ELF-1 (cell line): ENCODE results near the gene PTP4A2.

Source experiments
- DNase-seq: peaks from one replicate; pipeline ENCODE4 v3.0.0-alpha.2; 2016; ENCODE audit warnings: low read depth, low spot score

The PTP4A2 gene

DNA sequence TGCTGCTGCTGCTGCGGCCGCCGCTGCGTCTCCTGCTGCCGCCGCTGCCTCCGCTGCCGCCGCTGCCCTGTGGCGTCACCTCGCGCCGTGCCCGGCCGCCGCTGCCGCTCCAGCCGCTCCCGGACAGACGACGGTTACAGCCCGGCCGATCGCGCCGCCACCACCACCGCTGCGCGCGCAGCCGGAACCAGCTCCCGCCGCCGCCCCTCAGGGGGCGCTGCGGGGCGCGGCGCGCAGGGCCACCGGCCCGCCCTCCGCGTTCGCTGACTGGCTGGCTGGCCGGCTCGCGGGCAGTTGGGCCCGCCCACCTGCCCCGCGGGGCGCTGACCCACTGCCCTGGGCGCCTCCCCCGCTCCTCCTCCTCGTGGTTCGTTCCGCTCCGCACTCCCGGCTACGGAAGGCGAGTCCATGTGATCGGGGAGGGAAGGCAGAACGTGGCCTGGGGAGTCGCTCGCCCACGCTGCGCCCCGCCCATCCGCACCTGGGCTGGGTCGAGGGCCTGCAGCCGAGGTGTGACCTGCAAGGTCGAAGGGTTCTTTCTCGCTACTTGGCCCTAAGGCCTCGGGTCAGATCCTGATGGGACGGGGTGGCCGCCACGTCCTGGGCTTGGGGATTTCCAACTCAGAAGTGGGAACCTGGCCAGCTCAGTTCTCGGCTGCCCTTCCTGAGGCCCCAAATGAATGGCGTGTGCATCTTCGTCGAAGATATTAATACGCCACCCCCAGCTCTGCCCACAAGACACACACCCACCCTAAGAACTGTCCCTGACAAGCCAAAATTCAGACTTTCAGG is at the start of gene PTP4A2:
Gene PTP4A2 (minus strand): TSS at position 185 of the 792 bp plus-strand sequence. CDS start 19,303 bp downstream, outside the sequence.
- DNase-seq, result peak; percentile 97

DNA sequence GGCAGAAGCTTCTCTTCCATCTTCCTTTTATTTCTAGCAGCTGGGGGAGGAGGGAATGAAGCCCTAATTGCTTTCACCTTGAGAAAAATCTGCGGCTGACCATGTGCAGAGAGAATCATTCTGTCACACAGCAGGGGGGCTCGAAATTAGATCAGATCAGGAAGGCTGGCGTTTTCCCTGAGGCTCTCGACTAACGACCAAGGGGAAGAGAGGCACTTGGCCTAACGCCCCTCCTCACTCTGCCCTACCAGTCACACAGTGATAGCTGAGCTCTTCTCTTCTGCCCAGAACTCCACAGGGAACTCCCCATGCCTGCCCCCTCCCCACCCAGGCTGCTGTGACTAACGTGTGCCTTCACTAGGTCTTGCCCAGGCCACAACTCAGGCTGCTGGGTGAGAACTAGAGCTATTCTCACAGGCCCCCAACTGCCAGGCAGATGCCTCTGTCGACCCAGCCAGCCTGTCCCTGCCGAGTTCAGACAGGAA is 49.0 kb upstream of the PTP4A2 start:
- peak; percentile 42 for DNase-seq

DNA sequence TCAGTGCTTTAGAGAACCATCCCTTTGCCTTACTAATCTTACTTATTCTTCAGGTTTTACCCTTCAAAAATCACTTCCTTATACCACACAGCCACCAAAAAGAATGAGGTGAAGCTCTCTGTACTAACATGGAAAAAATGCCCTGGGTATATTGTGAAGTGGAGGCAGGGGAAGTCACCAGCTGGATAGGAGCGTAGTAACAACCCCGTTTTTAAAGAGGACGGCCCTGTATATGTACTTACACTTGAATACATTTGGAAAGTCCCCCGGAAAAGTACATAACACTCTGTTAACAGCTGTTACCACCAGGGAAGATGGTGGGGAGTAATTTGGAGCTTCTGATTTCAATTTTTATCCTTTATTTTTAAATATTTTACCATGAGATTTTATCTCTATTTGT is 47.3 kb upstream of the PTP4A2 start:
- DNase-seq, result no peak

DNA sequence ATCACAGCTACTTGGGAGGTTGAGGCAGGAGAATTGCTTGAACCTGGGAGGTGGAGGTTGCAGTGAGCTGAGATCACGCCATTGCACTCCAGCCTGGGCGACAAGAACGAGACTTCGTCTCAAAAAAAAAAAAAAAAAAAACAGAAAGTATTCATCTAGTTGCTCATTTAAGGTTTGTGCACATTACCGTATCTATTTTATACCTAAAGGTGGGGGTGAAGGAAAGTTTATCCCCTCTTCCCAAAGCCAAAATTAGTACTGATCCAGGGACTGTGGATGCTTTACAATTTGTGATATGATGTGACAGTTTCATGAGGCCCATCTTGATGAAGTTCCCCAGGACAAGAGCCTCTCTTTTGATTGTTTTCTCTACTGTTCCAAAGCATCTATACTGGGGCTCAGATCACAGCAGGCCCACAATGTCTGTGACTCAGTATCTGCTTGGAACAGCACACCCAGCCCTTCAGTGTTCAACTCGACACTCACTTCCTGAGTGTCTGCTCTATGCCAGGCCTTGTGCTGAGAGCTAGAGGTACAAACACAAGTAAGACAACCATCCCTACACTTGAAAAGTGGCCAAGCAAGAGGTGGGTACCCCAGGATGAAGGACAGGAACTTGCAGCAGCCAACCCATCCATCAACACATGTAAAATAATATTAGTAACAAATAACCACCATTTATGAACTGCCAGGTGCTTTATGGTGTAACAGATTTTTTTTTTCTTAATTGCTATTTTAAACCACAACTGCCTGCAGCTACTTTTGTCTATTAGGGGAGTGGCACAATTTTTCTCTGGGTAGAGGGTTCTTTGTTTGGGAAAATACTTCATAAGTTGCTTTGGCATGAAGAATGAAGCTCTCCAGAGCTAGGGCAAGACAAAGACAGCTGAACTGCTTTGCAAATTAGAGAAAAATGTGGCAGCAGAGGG is 46.5 kb upstream of the PTP4A2 start:
- DNase-seq, result no peak

DNA sequence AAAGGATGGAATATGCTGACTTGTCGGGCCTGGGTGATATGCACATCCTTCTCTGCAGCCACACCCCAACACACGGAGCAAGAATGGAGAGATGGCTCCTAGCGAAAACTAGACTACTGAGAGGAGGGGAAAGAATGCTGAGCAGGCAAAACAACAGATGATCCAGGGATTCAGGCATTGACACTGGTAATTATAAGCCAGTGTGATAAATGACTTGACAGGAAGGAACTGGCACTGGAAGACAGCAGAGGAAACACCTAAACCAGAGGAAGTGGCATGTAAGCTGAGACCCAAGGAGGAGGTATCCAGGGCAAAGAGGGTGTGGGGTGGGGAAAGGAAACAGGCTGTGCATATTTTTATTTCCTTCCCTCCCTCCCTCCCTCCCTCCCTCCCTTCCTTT is 43.8 kb upstream of the PTP4A2 start:
- DNase-seq, result no peak

DNA sequence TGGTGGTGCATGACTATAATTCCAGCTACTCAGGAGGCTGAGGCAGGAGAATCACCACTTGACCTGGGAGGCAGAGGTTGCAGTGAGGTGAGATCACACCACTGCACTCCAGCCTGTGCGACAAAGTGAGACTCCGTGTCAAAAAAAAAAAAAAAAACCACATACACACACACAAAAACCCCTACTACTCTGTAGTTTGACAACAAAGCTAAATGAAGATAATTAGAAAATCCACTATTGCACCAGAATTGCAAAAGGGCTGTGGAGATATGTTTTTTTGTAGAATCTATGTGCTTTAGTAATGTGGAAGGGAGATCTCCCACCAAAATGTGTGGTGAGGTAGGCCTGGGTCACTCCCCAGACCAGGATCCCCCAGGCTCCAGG is 43.3 kb upstream of the PTP4A2 start:
- DNase-seq, result no peak

DNA sequence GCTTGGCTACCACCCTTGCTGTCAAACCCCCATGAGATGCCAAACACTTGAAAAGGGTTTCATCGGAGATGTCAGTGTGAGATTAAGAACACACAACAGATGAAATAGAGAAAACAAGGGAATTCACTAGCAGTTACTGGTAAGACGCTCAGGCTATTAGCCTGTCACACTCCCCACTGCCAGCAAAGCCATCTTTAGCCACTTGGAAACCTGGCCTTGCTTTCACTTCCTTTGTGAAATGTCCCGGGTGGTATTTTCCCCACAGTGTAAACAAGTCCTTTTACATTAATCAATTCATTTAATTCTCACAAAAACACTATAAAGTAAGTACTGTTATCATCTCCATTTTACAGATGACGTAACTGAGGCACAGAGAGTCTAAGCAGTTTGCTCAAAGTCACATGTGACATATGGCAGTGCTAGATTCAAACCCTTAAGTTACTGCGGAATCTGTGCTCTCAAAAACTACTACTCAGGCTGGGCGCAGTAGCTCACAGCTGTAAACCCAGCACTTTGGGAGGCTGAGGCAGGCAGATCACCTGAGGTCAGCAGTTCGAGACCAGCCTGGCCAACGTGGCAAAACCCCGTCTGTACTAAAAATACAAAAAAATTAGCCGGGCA is 42.8 kb upstream of the PTP4A2 start:
- DNase-seq, result no peak

DNA sequence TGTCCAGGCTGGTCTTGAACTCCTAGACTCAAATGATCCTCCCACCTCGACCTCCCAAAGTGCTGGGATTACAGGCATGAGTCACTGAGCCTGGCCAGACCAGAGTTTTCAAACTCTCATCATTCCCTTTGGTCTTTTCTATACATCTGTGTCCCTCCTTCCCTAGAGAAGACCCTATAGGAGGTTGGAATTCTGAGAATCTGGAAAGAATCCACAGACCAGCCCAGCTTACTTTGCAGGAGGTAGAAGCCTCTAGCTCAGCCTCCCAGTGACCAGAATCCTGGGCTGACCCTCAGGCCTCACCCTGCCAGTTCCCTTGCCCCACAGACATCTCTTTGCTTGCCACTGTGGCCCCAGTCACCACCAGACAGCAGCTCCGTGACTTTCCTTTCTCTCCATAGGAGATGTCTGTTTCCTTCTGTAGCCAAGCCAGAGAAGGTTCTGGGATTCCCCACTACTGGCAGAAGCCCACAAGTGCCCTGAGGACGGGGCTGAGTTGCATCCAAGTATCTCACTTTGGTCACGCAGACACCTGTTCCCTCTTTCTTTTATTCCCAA is 40.8 kb upstream of the PTP4A2 start:
- peak; percentile 79 for DNase-seq

DNA sequence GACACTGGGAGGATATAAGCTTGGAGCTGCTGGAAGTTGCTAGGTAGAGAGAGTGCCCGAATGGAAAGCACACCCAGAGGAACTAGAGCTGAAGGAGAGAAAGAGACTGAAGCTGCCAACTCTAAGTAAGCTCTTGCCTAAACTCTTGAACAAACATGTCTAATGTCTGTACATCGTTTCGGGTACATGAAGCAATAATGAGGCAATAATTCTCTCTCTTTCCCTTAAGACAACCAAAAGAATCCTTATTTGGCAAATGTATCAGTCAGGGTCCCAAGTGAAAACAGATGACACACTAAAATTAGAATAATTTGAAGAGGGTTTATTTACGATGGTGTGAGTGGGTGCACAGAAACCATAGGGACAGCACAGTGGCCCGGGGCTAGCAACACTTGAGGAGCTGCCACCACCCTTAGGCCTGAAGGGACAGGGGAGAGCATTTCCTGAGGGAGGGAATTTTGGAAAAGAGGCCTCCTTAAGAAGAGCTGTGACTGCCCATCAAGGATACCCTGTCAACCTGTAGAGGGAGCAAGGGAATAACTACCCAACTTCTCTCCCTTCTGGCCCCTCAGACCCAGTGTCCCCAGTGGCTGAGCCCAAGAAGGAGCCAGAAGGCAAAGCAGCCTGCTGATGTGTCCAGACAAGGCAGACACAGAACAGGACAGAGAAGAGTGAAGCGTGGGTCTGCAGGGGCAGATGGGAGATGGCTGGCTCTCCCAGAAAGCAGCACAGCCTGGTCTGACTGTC is 39.4 kb upstream of the PTP4A2 start:
- peak; percentile 87 for DNase-seq

DNA sequence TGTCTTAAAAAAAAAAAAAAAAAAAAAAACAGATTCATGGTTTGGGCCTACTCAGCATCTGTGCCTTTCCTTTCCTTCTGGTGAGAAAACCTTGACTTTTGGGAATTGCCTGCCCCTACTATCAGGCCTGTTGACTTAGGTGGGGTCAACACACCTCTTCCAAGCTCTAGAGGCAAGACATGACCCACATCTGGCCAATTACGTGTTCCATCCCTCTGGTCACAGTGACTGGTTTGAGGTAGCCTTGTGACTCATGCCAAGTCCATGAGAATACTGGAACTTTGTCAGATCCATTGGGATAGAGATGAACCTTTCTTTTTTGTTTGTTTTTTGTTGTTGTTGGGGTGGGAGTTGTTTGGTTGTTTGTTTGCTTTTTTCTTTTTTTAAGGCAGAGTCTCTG is 38.2 kb upstream of the PTP4A2 start:
- DNase-seq, result no peak

DNA sequence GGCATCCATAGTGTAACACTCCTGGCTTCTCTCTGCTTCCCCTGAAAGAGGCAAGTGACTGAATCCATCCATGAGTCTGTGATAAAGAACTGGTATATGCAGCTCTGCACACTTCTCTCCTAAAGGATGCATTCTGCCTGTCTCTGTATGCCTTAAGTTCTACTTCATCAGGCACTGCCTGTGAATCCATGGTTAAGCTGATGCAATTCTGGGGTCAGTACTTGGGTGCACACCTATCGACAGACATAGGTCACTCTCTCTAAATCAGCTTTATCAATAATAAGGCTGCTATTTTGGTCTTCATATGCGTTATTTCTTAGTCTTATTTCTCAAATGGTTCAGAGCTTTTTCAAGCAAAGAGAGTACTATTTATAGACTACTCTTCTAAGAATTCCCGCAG is 32.7 kb upstream of the PTP4A2 start:
- DNase-seq, result no peak

DNA sequence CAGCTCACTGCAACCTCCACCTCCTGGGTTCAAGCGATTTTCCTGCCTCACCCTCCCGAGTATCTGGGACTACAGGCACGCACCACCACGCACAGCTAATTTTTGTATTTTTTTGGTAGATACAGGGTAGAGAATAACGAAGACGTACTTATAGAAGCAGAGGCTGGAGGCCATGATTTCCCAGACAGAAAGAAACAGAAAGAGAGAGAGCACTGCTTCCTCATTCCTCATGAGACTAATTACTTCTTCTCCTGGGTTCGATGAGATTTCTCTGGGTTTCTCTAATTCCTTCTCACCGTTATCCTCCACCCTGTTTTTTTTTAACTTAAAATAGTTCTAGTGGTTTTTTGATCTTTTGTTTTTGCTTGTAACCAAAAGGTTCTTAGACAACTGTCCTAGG is 23.4 kb upstream of the PTP4A2 start:
- no peak for DNase-seq

DNA sequence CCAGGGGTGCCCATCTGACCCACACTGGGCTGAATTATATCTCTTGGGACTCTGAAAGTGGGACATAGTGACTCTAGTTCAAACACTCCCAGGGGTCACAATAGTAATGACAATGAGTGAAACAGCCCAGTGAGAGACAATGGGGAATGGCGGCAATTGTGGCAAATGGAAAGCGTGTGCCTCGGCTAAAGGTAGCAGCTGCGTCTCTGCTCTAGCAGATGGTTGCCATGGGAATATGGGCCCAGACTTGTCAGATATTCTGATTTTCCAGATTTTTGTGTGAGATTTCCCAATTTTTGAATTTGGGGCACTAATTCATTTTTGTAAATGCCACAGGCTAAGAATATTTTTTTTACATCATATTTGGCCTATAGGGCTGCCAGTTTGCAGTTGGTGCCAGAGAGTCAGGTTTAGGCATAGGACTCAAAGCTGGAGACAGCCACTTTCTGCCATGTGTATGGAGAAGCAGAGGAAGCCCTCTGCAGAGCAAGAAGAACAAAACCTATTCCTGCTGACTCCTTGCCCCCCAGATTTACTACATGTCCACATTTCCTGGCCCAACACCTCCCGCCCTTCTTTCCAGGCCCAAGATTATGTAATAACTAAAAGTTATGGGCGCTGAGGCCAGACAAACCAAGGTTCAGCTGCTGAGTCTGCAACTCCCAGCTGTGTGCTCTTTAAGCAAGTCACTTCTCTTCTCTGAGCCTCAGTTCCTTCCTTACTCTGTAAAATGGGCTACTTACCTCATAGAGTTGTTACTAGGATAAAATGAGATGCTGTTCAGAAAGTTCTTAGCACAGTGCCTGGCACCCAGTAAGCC is 21.6 kb upstream of the PTP4A2 start:
- no peak for DNase-seq

DNA sequence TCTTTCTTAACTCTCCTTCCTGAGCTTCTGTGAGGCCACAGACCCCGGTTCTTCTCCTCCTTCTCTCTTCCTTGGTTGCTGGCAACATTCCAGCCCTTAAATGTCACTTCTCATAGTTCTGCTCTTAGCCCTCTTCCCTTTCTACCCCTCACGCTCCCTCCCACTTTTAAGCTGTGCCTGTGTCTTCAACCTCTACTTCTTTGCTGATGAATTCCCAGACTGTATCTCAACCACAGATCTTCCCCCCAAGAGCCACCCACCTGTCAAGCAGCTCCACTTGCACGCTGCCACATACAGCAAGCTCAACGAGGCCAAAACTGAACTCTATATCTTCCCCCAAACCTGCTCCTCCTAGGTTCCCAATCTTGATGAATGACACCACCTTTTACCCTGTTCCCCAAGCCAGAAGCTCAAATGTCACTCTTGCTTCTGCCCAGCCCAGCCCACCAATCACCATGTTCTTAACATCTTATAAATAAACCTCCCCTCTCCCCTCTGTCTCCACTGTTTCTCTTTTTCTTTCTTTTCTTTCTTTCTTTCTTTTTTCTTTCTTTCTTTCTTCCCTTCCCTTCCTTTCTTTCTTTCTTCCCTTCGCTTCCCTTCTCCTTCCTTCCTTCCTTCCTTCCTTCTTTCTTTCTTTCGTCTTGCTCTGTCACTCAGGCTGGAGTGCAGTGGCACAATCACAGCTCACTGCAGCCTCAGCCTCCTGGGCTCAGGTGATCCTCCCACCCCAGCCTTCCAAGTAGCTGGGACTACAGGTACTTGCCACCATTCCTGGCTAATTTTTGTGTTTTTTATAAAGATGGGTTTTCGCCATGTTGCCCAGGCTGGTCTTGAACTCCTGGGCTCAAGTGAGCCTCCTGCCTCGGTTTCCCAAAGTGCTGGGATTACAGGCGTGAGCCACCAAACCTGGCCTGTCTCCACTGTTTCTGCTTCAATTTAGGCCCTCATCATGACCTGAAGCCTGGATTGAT is 19.8 kb upstream of the PTP4A2 start:
- no peak for DNase-seq

DNA sequence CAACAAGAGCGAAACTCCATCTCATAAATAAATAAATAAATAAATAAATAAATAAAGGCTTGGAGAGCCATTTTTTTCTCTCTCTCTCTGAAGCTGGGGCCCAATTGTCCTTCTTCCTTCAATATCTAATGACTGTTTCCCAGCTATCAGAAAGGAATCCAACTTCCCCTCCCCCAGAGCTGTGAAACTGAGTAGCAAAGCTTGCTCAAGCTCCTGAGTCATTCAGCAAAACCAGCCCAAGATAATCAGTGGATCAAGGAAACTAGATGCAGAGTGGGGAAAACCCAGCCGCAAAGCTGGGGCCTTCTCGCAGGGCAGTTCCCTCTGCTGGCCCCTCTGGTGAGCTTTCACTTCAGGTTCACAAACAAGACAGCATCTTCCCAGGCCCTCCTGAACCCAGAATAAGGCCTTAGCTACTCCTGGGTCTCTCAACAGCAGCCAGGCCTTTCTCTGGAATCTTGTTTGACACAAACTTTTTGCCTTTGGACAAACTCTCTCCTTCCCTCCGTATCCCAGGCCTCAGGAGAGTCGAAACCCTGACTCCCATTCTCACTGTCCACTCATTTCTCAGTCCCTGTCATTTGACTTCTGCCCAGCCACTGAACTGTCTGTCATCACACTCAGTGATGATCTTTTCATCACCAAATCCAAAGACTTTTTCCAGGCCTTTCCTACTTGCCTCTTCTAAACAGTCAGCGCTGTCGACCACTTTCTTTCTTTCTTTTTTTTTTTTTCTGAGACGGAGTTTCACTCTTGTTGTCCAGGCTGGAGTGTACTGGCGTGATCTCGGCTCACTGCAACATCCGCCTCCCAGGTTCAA is 18.0 kb upstream of the PTP4A2 start:
- DNase-seq, result peak; percentile 90

DNA sequence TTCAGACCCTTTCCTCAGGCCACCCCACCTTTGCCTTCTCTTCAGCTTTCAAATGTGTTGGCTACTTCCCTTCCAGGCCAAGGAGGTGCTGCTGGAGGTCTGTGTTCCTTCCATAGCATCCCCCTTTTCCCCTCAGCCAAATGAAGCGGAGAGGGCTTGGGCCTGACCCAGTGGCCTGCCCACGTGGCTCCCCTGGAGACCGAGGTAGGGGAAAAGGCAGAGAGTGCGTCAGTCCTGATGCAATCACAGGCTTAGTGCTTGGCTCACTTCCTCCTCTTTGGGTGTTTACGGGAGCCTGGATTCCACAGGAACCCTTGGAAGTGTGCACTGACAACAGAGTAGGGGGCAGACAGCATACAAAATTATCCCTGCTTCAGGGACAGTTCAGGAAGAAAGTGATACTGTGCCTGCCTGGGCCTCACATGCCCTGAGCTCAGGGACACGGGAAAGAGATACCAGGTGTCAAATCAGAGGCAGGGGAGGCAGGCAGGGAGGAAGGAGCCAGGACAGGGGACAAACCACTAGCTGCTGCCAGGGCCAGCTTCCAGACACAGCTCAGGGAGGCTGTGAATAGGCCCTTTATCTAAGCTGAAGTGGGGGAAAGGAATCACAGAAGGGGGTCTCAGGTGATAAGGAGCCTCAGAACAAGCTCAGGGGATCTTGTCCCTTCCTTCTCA is 16.6 kb upstream of the PTP4A2 start:
- DNase-seq, result peak; percentile 75

DNA sequence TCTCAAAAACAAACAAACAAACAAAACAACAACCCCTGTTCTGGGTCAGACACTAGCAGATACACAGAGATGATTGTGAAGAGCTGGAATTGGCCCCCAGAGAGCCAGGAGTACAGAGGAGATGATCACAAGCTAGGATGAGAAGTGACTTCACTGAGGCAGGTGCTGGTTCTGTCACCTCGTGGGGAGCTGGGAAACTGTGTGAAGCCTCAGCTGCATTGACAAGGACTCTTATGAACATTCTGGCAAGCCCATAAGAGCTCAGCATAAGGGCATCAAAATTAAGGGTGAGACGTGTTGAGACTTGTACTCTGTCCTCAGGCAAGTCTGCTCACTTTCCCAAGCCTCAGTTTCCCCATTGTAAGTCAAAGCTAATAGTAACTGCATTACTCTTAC is 14.7 kb upstream of the PTP4A2 start:
- DNase-seq, result no peak

DNA sequence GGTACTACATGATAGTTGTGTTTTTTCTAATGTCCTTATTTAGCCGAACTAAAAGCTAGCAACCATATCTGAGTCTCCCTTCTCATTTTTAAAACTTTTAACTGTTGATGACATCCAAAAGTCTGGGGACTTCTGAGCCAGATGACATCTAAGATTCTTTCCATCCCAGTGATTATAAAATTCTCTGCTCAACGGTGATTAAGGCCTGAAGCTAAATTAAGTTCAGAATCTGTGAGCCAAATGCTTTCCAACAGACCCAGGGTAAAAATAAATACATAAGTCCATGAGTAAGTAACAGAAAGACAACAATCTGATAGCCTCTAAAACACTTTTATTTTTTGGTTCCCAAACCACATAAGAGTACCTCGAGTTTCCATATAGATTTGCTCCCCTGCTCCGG is 13.1 kb upstream of the PTP4A2 start:
- no peak for DNase-seq
